NOMO-1 treated with dmso at 0.1 percent for 144 hours (cell line): Measurements from ENCODE around the gene ARMC9.
"Not testable (repeated sequence)": the region's sequence is repeated elsewhere in the genome, so short reads cannot be mapped to it uniquely, and the experiment has no call there.

Source experiments
- DNase-seq: peaks from one replicate; lab custom pipeline; 2025; ENCODE audit not compliant: unreplicated experiment; lab: John Stamatoyannopoulos, UW

Gene ARMC9

GRCh38 chr2:231198291-231199173 lies at the start of gene ARMC9:
Gene ARMC9, plus strand, starts transcription at chr2:231198631. Its CDS starts 7,608 bp downstream, at chr2:231206239.
- peak; percentile 36 for DNase-seq

- no peak for DNase-seq
Measured at GRCh38 chr2:231152800-231153557, 45.5 kb upstream of the ARMC9 start.

GRCh38 chr2:231159306-231159705 lies 39.1 kb upstream of the ARMC9 start:
- DNase-seq: no peak

GRCh38 chr2:231160701-231161100 lies 37.7 kb upstream of the ARMC9 start:
- no peak for DNase-seq

GRCh38 chr2:231161252-231161839 lies 37.1 kb upstream of the ARMC9 start:
- DNase-seq: no peak

- no peak for DNase-seq
Measured at GRCh38 chr2:231161877-231162329, 36.5 kb upstream of the ARMC9 start.

- DNase-seq: no peak
Measured at GRCh38 chr2:231163011-231163410, 35.4 kb upstream of the ARMC9 start.

GRCh38 chr2:231163414-231164095 lies 34.9 kb upstream of the ARMC9 start:
- DNase-seq: no peak

GRCh38 chr2:231167745-231168459 lies 30.5 kb upstream of the ARMC9 start:
- DNase-seq: no peak

- no peak for DNase-seq
Measured at GRCh38 chr2:231168460-231169139, 29.8 kb upstream of the ARMC9 start.

GRCh38 chr2:231169488-231169887 lies 28.9 kb upstream of the ARMC9 start:
- DNase-seq: no peak

- no peak for DNase-seq
Measured at GRCh38 chr2:231170055-231170454, 28.4 kb upstream of the ARMC9 start.

- DNase-seq: no peak
Measured at GRCh38 chr2:231172025-231172424, 26.4 kb upstream of the ARMC9 start.

- DNase-seq: no peak
Measured at GRCh38 chr2:231174211-231174651, 24.2 kb upstream of the ARMC9 start.

GRCh38 chr2:231176066-231176465 lies 22.4 kb upstream of the ARMC9 start:
- no peak for DNase-seq

- DNase-seq: no peak
Measured at GRCh38 chr2:231177156-231178025, 21.0 kb upstream of the ARMC9 start.

- DNase-seq: not testable (repeated sequence)
Measured at GRCh38 chr2:231178805-231179204, 19.6 kb upstream of the ARMC9 start.

- DNase-seq: peak; percentile 51
Measured at GRCh38 chr2:231181860-231182512, 16.4 kb upstream of the ARMC9 start.
